Activated CD4-positive, alpha-beta memory T cell treated with anti-CD3 and anti-CD28 coated beads, Interleukin-2, amount 10 ng/mL, durations not matched to agents 7 days and 5 days (primary cell): ENCODE results near the gene FCRL5. TPM values are rescaled to one million over a fixed set of nuclear protein-coding genes. Genes with fewer than 3 reads are reported as not detected.

Experiments used
- CTCF ChIA-PET: fragments of 350-600 bp; sonication (Branson Sonifier 250); formaldehyde crosslinking; loops from one replicate; lab custom pipeline; 2021; ENCODE audit warnings: antibody characterized with exemption, inconsistent platforms; lab: Charles Lee
- POLR2A ChIA-PET: fragments of 350-600 bp; sonication (Branson Sonifier 250); formaldehyde crosslinking; loops from one replicate; lab custom pipeline; 2021; ENCODE audit warnings: antibody characterized with exemption; lab: Charles Lee
- DNase-seq: peaks from one replicate; pipeline ENCODE4 v3.0.0-alpha.2; 2020
- H3K27ac Mint-ChIP-seq: one replicate; pipeline ENCODE4 v1.8.0; 2021; ENCODE audit warnings: mild to moderate bottlenecking, mixed read lengths
- H3K27me3 Mint-ChIP-seq: one replicate; pipeline ENCODE4 v1.8.0; 2021; ENCODE audit warnings: mixed read lengths
- H3K36me3 Mint-ChIP-seq: one replicate; pipeline ENCODE4 v1.8.0; 2021; ENCODE audit warnings: low read depth, mixed read lengths
- H3K4me1 Mint-ChIP-seq: one replicate; pipeline ENCODE4 v1.8.0; 2021; ENCODE audit warnings: mixed read lengths
- H3K4me3 Mint-ChIP-seq: one replicate; pipeline ENCODE4 v1.8.0; 2021; ENCODE audit warnings: mild to moderate bottlenecking, mixed read lengths
- H3K9me3 Mint-ChIP-seq: one replicate; pipeline ENCODE4 v1.8.0; 2021; ENCODE audit warnings: mixed read lengths
- total RNA-seq, 2 experiments: library from RNA; stranded (reverse); gene quantifications; one replicate each; pipeline ENCODE4 v1.2.3, GENCODE V29; 2021

The FCRL5 gene
- total RNA-seq, 2 experiments from 2014 or later = not detected

DNA sequence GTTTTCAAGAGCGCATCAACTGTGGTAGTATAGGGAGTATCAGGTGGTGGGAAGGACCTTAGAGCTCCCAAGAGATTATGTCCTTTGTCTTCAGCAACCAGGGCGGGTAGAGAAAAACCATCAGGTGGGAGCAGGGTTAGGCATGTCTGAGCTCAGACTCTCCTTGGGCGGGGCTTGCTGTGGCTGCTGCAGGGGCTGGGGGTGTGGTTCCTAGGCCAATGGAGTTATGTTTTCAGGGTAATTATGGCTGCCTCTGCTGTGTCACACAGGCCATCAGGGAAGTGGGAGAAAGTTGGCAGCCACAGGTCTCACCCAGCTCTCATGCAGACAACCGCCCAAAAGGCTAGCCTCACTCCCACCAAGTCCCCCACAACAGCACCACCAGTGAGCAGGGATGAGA lies 74.9 kb downstream of the FCRL5 start:
- no peak for DNase-seq
- Mint-ChIP-seq H3K9me3 (no peaks in the 10 kb centered on the region), H3K4me1 (no peaks in the 10 kb centered on the region), H3K27me3 (peaks cover 15% of the 10 kb centered on the region), H3K36me3 (no peaks in the 10 kb centered on the region), H3K4me3 (no peak overlapping the region), H3K27ac (no peak overlapping the region)
- CTCF ChIA-PET = interaction anchor here (2.0 kb wide), 1 partner anchor 9 kb away, joined by 5 read pairs; no protein-coding TSS in a partner anchor
- POLR2A ChIA-PET = no interaction called here

DNA sequence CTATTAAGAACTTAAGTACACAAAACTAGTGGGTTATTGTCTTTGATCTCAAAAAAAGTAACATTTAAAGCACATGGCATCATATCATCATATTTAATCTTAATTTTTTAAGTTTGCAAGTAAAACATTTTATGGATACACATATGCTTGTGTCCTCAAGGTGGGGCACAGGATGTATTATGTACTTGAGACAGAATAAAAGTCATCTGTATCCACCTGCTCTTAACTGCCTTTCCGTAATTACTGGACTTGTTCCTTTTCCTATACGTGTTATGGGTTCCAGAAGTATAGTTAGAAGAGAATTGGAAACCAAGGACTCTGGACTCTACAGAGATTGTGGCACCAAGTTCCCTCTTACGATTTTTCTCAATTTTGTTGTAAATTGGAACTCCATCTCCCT lies 79.4 kb downstream of the FCRL5 start:
- Mint-ChIP-seq H3K27me3 (peaks cover 14% of the 10 kb centered on the region), H3K27ac (no peak overlapping the region), H3K36me3 (no peaks in the 10 kb centered on the region), H3K4me3 (no peak overlapping the region), H3K4me1 (no peaks in the 10 kb centered on the region), H3K9me3 (no peaks in the 10 kb centered on the region)
- no peak for DNase-seq
- POLR2A ChIA-PET = no interaction called here
- CTCF ChIA-PET = no interaction called here

DNA sequence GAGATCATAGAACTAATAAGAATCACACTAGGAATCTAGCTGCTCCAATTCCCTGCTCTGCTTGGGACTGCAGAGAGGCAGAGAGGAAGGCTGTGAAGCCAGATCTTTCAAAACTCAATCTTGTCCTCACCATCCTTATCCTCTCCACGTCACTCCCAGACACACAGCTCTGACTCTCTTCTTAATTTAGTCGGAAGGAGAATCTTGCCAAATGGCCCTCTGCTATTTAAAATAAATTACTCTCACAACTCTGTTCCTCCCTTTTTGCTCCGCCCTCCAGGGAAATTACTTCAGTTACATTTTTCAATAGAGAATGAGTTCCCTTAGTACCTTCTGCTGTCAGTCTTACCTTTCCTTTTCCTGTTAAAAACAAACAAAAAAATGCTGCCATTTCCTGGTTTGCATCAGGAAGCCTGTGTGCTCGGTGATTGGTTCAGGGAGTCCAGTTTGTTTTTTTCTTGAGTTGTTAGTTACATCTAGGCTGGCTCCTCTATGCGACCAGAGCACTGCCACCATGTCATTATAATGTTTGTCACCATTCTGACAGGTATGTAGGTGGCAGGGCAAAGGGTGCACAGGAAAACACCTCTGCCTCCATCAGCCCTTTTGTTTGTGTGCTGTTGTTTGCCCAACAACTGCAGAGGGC lies 80.1 kb downstream of the FCRL5 start:
- H3K27me3 Mint-ChIP-seq = peaks cover 15% of the 10 kb centered on the region
- ChIA-PET POLR2A (no interaction called here), CTCF (no interaction called here)
- H3K4me1 Mint-ChIP-seq = no peaks in the 10 kb centered on the region
- no peak for DNase-seq
- H3K36me3 Mint-ChIP-seq = no peaks in the 10 kb centered on the region
- no peaks in the 10 kb centered on the region for H3K9me3 Mint-ChIP-seq
- H3K27ac Mint-ChIP-seq = no peak overlapping the region
- no peak overlapping the region for H3K4me3 Mint-ChIP-seq

DNA sequence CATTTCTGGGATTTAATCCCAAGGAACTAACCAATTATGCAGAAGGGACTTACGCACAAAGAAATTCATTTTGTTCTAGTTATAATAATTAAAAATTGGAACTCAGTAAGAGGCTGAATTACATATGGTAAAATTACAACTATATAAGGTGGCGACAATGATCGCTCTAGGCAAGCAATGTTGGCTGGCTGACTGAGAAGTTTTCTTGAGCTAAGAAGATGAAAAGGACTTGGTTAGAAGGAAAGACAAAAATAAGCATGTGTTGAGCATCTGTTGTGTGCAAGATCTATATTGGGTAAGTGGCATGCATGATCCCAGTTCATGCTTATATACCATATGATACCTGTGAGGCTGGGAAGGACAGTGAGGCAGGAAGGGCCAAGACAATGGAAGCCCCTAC lies 80.8 kb downstream of the FCRL5 start:
- Mint-ChIP-seq H3K4me3 (no peak overlapping the region), H3K27me3 (peaks cover 15% of the 10 kb centered on the region), H3K27ac (no peak overlapping the region), H3K9me3 (no peaks in the 10 kb centered on the region), H3K4me1 (no peaks in the 10 kb centered on the region), H3K36me3 (no peaks in the 10 kb centered on the region)
- no peak for DNase-seq
- CTCF ChIA-PET = no interaction called here
- POLR2A ChIA-PET = no interaction called here

DNA sequence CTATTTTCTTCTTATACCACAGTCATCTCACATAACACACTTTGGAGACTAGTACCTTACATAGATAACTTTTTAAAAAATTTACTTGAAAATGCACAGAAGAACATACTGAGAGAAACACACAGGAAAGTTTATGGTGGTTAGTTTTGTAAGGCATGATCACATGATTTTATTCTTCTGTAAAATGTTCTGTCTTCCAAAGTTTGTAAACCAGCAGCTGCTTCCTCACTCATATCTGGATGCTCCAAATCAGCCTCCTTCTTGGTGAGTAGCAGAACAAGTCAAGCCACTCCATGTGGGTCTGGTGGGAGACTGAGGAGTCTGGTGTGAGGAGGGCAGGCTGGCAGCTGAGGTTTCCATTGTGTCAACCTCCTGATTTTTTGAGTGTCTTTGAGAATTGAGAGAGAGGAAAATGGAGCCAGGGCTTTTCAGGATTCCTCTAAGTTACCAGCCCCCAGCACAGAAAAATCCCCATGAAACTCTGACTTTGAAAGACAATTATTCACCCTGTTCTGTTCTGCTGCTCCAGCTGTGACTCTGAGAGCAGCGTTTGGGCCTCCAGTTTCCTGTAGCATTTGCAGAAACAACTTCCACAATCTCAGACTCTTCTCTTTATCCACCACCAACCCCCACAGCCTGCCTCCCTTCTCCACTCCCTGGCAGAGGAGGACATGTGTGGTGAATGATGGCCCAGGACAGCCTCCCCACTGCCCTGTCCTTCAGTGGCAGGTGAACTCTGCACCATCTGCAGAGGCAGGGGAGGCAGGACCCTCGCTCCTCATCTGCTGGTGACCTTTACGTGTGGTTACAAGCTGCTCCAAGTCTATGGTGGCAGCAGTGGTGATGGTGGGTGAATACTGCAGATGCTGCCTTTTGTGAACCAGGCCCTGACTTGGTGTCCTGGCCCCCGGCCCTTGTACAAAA lies 82.3 kb downstream of the FCRL5 start:
- ChIA-PET POLR2A (no interaction called here), CTCF (no interaction called here)
- Mint-ChIP-seq H3K27ac (no peak overlapping the region), H3K27me3 (peaks cover 14% of the 10 kb centered on the region), H3K4me1 (no peaks in the 10 kb centered on the region), H3K4me3 (no peak overlapping the region), H3K9me3 (no peaks in the 10 kb centered on the region), H3K36me3 (no peaks in the 10 kb centered on the region)
- no peak for DNase-seq

DNA sequence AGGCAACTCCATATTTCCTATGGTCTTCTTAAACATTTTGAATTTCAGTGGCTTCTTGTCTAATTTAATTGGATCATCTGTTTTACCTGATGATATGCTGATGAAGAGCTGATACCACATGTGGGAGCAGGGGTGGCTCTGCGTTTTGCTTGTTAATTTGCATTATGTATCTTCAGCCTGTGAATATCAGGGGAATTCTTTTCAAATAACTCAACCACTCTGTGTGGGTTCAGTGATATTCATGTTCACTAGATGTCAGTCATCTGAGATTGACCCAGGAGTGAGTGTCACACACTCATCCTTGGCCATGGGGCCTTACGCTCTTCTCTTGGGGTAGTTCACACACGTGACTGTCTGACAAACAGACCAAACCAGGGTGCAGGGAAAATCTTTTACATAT lies 83.0 kb downstream of the FCRL5 start:
- Mint-ChIP-seq H3K36me3 (no peaks in the 10 kb centered on the region), H3K27me3 (peaks cover 12% of the 10 kb centered on the region), H3K9me3 (no peaks in the 10 kb centered on the region), H3K4me1 (no peaks in the 10 kb centered on the region), H3K27ac (no peak overlapping the region), H3K4me3 (no peak overlapping the region)
- CTCF ChIA-PET = no interaction called here
- POLR2A ChIA-PET = no interaction called here
- DNase-seq = no peak

DNA sequence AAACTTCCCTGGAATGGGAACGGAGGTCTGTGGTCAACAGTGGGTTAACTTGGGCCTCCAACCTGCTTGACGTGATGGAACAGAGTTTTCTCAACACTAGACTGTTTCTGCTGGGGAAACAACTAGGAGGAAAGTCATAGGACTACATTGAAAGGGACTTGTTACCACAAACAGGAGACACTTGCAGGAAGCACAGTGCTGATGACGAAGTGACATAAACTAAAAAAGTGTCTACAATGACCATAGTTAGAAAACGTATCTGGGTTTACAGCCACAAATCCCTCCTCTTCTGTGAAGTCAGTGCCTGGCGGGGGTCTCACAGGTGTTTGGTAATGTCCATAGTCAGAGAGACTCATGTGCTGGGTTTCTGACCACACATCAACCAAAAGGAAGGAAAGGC lies 86.3 kb downstream of the FCRL5 start:
- Mint-ChIP-seq H3K27ac (no peak overlapping the region), H3K4me3 (no peak overlapping the region), H3K9me3 (no peaks in the 10 kb centered on the region), H3K36me3 (no peaks in the 10 kb centered on the region), H3K27me3 (peaks cover 7% of the 10 kb centered on the region), H3K4me1 (no peaks in the 10 kb centered on the region)
- CTCF ChIA-PET = no interaction called here
- POLR2A ChIA-PET = no interaction called here
- DNase-seq = no peak

Other genes with a start within 250 kb of the FCRL5 start
- gene FCRL4, start 45.6 kb upstream of the FCRL5 start, total RNA-seq = not detected
- under 1 TPM; 0.15 to 0.73 TPM for gene FCRL3, start 148.3 kb upstream of the FCRL5 start, total RNA-seq
- not detected for gene FCRL2, start 224.6 kb upstream of the FCRL5 start, total RNA-seq